ENCODE data around the gene ATP11C.

GRCh38 chrX:139909712-139910111 lies 23.1 kb downstream of the ATP11C start:
- TF ChIP-seq CTCF (IDR thresholded peaks at IDR 0.05; ENCODE audit: borderline replicate concordance, extremely low read depth, low read length, poor library complexity, severe bottlenecking) (no peak), EZH2 (IDR thresholded peaks at IDR 0.05; ENCODE audit: borderline replicate concordance, low read depth, low read length, severe bottlenecking) (no peak)

Measured in DND-41 (cell line).